Fibroblast of lung (primary cell): Measurements from ENCODE around the gene SHC1. TPM values are rescaled to one million over a fixed set of nuclear protein-coding genes. Genes with fewer than 3 reads are reported as not detected.

Experiments
- DNase-seq, 2 donors: peaks; one replicate each; pipeline versions ENCODE4 v3.0.0 to v3.0.0-alpha.2; 2010; ENCODE audit warnings: low read depth in 2 of 2
- H2AFZ ChIP-seq: 2 replicates; pipeline ENCODE4 v1.5.1; 2012; ENCODE audit warnings: low read length, control low read depth, inconsistent platforms
- H3K27ac ChIP-seq: 2 replicates; pipeline ENCODE4 v1.5.1; 2011; ENCODE audit warnings: low read length, control low read depth; ENCODE audit not compliant: insufficient read depth
- H3K27me3 ChIP-seq: 2 replicates; pipeline ENCODE4 v1.5.1; 2011; ENCODE audit warnings: mild to moderate bottlenecking, low read length; ENCODE audit not compliant: control insufficient read depth, insufficient read depth
- H3K36me3 ChIP-seq: 2 replicates; pipeline ENCODE4 v1.5.1; 2011; ENCODE audit warnings: low read length; ENCODE audit not compliant: control insufficient read depth, insufficient read depth
- H3K4me1 ChIP-seq: 2 replicates; pipeline ENCODE4 v1.5.1; 2011; ENCODE audit warnings: low read length; ENCODE audit not compliant: control insufficient read depth, insufficient read depth; ENCODE audit errors: extremely low read depth
- H3K4me2 ChIP-seq: 2 replicates; pipeline ENCODE4 v1.5.1; 2011; ENCODE audit warnings: low read length, control low read depth; ENCODE audit not compliant: insufficient read depth; ENCODE audit errors: extremely low read depth
- H3K4me3 ChIP-seq, 4 experiments: fragments of 200-600 bp in 1 of 4; sonication (generic) in 1 of 4; replicated peaks in 1 of 4; 2 replicates each; pipeline ENCODE4 v1.5.1; 2011 to 2016; ENCODE audit warnings: low read length in 4 of 4, low read depth in 3 of 4, mild to moderate bottlenecking in 3 of 4, control low read depth in 2 of 4, inconsistent platforms in 1 of 4, mixed read lengths in 1 of 4; ENCODE audit not compliant: insufficient read depth in 1 of 4; ENCODE audit errors: control extremely low read depth in 1 of 4
- H3K79me2 ChIP-seq: 2 replicates; pipeline ENCODE4 v1.5.1; 2012; ENCODE audit warnings: mild to moderate bottlenecking, low read length, inconsistent platforms; ENCODE audit not compliant: control insufficient read depth, insufficient read depth
- H3K9ac ChIP-seq: 2 replicates; pipeline ENCODE4 v1.5.1; 2011; ENCODE audit warnings: mild to moderate bottlenecking, low read length, control low read depth; ENCODE audit not compliant: insufficient read depth
- H3K9me3 ChIP-seq: 2 replicates; pipeline ENCODE4 v1.5.1; 2012; ENCODE audit warnings: low read depth, low read length; ENCODE audit not compliant: control insufficient read depth, insufficient read depth
- H4K20me1 ChIP-seq: 2 replicates; pipeline ENCODE4 v1.5.1; 2011; ENCODE audit warnings: low read length; ENCODE audit not compliant: control insufficient read depth, insufficient read depth; ENCODE audit errors: extremely low read depth
- EZH2 ChIP-seq: IDR thresholded peaks from 2 replicates; pipeline ENCODE4 v1.5.1; 2012; ENCODE audit warnings: low read length, control low read depth, mild to moderate bottlenecking; ENCODE audit errors: missing control alignments
- polyA plus RNA-seq, 2 donors: library from polyadenylated mRNA; depleted of rRNA in 1 of 2; stranded (reverse) in 1 of 2; unstranded in 1 of 2; fragments of >200 nt; gene quantifications; 2 replicates each; pipeline ENCODE4 v1.2.1, GENCODE V29; 2011 to 2012; ENCODE audit warnings: missing spikeins in 1 of 2
- total RNA-seq: library from RNA; depleted of rRNA; stranded (reverse); fragments of >200 nt; gene quantifications from 2 replicates; pipeline ENCODE4 v1.2.1, GENCODE V29; 2014
- TF ChIP-seq, protein P1 (sequence below), 2 donors: IDR thresholded peaks in 1 of 2; conservative IDR thresholded peaks in 1 of 2; 1 replicate in 1 of 2; 2 replicates in 1 of 2; pipeline ENCODE4 v1.5.1; 2011 to 2012; ENCODE audit warnings: low read length in 2 of 2, control low read depth in 1 of 2, inconsistent platforms in 1 of 2, low read depth in 1 of 2, mild to moderate bottlenecking in 1 of 2

SHC1 gene
- total and polyA plus RNA-seq, 2 donors (not counting 1 experiment from before 2014, with no cell fraction given) = 245 to 277 TPM

GRCh38 chr1:154969860-154970452 is 591 bp downstream of the SHC1 start:
- Histone ChIP-seq H4K20me1 (no peaks in the 10 kb centered on the region), H3K4me2 (peak overlapping the region; percentile 85), H2AFZ (no peak overlapping the region), H3K4me1 (peaks cover 26% of the 10 kb centered on the region), H3K27me3 (no peaks in the 10 kb centered on the region), H3K9me3 (no peaks in the 10 kb centered on the region), H3K4me3 (peak overlapping the region; percentile 60 to 92 (median 82)), H3K36me3 (peaks cover 24% of the 10 kb centered on the region), H3K79me2 (peaks cover 54% of the 10 kb centered on the region), H3K9ac (peak overlapping the region; percentile 76), H3K27ac (peak overlapping the region; percentile 94)
- no peak for DNase-seq
- TF ChIP-seq, protein P1, sequence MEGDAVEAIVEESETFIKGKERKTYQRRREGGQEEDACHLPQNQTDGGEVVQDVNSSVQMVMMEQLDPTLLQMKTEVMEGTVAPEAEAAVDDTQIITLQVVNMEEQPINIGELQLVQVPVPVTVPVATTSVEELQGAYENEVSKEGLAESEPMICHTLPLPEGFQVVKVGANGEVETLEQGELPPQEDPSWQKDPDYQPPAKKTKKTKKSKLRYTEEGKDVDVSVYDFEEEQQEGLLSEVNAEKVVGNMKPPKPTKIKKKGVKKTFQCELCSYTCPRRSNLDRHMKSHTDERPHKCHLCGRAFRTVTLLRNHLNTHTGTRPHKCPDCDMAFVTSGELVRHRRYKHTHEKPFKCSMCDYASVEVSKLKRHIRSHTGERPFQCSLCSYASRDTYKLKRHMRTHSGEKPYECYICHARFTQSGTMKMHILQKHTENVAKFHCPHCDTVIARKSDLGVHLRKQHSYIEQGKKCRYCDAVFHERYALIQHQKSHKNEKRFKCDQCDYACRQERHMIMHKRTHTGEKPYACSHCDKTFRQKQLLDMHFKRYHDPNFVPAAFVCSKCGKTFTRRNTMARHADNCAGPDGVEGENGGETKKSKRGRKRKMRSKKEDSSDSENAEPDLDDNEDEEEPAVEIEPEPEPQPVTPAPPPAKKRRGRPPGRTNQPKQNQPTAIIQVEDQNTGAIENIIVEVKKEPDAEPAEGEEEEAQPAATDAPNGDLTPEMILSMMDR (conservative IDR thresholded peaks at IDR 0.05 in 1 of 2, IDR thresholded peaks at IDR 0.05 in 1 of 2; ENCODE audit: low read depth in 1 of 2, low read length in 2 of 2) = no peak
- TF ChIP-seq EZH2 = no peak

- H4K20me1 ChIP-seq = no peaks in the 10 kb centered on the region
- TF ChIP-seq, protein P1 (conservative IDR thresholded peaks at IDR 0.05 in 1 of 2, IDR thresholded peaks at IDR 0.05 in 1 of 2; ENCODE audit: low read depth in 1 of 2, low read length in 2 of 2) = no peak
- TF ChIP-seq EZH2 = no peak
- H2AFZ ChIP-seq = no peak overlapping the region
- H3K79me2 ChIP-seq = peaks cover 56% of the 10 kb centered on the region
- H3K9me3 ChIP-seq = no peaks in the 10 kb centered on the region
- peak overlapping the region; percentile 60 to 92 (median 82) for H3K4me3 ChIP-seq
- peak overlapping the region; percentile 94 for H3K27ac ChIP-seq
- H3K4me1 ChIP-seq = peaks cover 26% of the 10 kb centered on the region
- peak overlapping the region; percentile 36 for H3K9ac ChIP-seq
- DNase-seq = no peak
- peak overlapping the region; percentile 85 for H3K4me2 ChIP-seq
- no peaks in the 10 kb centered on the region for H3K27me3 ChIP-seq
- H3K36me3 ChIP-seq = peaks cover 29% of the 10 kb centered on the region
These were observed 1.3 kb downstream of the SHC1 start for GRCh38 chr1:154969246-154969645.

DNA sequence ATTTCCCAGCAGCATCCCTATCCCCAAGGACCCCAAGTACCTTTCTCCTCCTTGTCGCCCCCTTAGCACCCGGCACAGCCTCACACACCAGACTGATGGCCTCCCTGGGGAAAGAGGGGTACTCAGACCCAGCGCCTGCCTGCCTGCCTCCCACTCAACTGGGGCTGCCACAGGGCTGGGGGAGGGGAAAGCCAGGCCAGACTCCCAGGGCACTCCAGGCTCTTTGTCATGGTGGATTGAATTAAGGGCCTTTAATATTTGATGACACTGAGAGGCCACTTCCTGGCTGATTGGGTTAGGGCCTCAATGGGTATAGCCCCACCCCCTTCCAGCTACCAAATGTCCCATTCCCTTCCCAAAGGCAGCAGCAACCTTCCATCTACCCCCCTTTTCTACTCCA is 1.8 kb downstream of the SHC1 start:
- TF ChIP-seq, protein P1 (conservative IDR thresholded peaks at IDR 0.05 in 1 of 2, IDR thresholded peaks at IDR 0.05 in 1 of 2; ENCODE audit: low read depth in 1 of 2, low read length in 2 of 2) = no peak
- TF ChIP-seq EZH2 = no peak
- Histone ChIP-seq H4K20me1 (no peaks in the 10 kb centered on the region), H3K79me2 (peaks cover 56% of the 10 kb centered on the region), H3K27me3 (no peaks in the 10 kb centered on the region), H3K9ac (peak overlapping the region; percentile 36), H3K4me2 (peak overlapping the region; percentile 85), H3K36me3 (peaks cover 30% of the 10 kb centered on the region), H2AFZ (no peak overlapping the region), H3K4me1 (peaks cover 26% of the 10 kb centered on the region), H3K9me3 (no peaks in the 10 kb centered on the region), H3K27ac (peak overlapping the region; percentile 94), H3K4me3 (peak overlapping the region; percentile 60 to 92 (median 82))
- DNase-seq = no peak
